ENCODE data around the gene SPR.

The SPR gene

DNA sequence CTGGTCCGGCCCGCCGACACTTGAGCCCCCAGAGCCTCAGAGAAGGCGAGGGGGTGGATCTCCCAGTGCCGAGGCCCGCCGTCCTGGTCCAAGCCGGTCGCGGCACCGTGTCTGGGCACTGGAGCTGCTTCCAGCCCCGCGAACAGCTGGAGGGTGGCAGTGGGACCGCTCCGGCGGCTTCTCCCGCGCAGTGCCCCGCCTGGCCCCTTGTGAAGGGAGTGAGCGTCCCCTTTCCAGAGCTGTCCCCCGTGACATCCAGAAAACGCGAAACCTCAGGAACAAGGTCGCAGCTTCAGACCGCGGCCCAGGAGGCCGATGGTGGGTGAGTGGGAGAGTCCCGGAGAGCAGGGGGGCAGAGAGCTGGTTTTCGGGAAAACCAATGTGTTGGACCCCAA is 29.5 kb downstream of the SPR start:
- DNase-seq: no peak

DNA sequence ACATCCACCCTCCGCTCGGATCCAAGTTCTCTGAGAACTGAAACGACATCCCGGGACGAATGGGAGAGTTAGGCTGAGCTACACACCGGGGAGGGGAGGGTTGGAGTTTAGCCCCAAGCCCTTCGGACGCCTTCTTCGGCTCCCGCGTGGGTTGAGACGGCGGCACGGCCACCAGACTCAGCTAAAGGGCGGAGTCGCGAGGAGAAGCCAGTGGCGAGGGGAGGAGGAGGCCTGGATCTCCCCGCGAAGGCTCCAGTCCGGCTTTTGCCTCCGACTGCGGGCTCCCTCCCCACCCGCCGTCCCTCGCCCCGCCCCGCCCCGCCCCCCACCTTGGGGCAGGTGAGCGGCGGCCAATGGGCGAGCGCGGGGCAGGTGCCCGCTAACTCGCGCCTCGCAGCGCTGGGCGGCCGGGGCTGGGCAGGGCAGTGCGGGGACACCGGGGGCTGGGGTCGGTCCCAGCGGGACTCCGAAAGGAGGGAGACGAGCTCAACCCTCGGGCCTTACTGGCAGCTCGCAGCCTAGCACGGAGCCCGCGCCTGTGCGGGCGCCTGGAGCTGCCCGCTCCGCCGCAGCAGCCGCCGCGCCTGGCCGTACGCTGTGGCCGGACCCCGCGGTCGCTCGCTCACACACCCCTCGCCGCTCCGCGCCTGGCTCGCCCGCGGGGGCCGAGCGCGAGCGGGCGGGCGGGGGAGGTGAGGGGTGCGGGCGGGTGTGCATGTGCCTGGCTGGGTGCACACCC is 30.1 kb downstream of the SPR start, which contains the start of gene EMX1:
TSS of gene EMX1 (plus strand) at position 382 of the 739 bp plus-strand sequence. CDS start at position 716, 334 bp downstream.
- peak; percentile 14 for DNase-seq

DNA sequence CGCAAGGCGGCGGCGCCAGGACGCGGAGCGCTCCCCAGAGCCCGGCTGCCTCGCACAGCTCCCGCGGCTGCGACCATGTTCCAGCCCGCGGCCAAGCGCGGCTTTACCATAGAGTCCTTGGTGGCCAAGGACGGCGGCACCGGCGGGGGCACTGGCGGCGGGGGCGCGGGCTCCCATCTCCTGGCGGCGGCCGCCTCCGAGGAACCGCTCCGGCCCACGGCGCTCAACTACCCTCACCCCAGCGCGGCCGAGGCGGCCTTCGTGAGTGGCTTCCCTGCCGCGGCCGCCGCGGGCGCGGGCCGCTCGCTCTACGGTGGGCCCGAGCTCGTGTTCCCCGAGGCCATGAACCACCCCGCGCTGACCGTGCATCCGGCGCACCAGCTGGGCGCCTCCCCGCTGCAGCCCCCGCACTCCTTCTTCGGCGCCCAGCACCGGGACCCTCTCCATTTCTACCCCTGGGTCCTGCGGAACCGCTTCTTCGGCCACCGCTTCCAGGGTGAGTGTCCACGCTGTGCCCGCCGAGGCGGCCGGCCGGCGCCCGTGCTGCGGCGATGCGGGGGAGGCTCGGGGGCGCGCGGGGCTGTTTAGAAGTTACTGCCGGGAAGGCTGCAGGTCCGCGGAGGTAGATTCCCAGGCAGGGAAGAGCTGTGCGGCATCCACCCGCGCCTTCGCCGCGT is 30.8 kb downstream of the SPR start:
- DNase-seq: no peak

DNA sequence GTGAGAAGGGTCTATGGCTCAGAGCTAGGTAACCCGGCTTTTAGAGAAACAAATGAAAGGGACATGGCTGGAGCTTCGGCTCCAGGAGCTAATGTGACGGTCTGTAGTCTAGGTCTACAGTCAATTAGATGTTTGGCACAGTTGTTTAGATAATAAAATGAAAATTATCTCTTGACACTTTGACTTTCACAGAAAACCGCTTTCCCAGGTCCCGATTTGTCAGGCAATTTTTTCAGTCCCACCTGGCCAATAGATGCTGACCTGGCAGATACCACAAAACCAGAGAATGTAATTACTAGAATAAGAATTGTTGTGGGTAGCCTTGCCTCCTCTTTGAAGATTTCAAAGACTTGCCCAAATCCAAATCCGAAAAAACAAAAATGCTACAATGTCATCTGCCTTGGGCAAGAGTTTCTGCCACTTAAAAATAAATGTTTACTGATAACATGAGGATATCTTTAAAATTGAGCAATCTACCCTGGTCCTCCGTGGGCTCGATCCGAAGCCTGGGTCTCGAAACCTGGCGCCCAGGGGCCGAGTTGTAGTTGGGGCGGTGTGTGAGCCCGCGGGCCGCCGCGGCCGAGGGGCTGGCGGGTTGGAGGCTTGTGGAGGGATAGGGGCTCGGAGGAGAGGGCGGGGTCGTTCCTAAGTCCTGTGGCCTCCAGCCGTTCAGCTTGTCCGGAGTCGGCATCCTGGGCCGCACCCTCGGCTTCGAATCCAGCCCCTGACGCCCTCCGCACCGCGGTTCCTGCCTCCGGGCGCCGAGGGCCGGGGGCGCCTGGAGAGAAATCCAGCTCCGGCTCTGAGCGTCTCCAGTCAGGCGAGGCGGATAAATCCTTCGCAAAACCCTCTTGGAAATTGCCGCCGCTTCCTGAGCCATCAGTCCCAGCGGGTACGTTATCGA is 32.5 kb downstream of the SPR start:
- DNase-seq: no peak

DNA sequence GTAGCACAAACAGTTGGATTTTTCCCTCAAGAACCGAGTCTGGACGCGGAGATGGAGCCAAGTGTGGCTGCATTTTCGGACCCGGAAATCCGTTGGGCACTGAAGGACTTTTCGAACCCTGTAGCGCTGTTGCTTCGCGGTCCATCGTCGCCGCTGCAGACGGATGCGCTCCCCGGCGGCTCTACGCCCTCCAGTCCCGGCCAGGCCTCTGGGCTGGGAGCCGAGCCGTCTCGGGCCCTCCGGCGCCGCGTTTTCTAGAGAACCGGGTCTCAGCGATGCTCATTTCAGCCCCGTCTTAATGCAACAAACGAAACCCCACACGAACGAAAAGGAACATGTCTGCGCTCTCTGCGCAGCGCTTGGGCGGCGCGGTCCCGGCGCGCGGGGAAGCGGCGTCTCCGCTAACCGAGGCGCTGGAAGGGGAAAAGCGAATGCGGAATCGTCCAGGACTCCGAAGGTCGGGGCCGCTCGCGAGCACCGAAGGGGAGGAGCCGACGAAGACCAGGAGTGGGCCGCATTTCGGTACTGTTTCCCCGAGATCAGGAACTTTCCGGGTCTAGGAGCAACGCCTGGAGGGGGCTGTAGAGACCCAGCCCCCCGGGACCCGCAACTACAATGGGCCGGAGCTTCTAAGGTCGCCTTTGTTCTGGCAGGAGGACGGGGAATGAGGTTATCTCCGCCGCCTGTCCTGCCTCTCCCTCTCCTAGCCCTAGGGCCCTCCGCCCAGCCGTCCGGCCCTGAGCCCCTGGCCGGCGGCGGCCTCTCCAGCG is 33.3 kb downstream of the SPR start:
- no peak for DNase-seq

DNA sequence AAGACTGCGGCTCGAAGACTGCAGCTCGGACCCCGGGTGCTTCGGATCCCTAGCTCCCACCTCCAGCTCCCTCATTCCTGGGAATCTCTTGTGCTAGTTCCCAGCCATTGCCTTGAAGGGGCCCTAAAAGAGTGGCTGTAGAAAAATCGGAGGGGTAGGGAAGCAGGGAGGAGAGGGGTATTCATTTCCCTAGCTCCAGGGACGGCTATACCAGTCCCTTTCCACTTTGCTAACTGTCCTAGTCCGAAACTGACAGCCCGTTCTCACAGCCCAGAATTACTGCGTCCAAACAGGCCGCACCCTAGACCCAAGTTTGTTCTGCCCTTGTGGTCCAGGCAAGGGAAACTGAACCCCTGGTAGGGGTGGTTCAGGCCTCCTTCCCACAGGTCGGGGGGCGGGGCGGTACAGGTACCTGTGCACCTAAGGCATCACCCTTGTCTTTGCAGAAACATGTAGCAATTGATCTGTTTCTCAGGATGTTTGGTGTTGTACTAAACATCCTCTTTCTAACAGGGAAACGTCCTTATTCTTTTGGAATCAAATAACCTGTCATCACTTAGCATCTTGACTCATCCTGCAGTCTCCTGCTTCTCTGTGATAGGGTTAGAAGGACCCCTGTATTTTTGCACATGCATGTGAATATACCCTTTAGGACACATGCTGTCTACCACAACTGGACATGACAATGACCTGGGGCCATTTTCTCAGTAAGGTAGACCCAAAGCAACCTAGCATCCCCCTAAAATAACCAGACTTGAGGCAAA is 34.1 kb downstream of the SPR start:
- no peak for DNase-seq

DNA sequence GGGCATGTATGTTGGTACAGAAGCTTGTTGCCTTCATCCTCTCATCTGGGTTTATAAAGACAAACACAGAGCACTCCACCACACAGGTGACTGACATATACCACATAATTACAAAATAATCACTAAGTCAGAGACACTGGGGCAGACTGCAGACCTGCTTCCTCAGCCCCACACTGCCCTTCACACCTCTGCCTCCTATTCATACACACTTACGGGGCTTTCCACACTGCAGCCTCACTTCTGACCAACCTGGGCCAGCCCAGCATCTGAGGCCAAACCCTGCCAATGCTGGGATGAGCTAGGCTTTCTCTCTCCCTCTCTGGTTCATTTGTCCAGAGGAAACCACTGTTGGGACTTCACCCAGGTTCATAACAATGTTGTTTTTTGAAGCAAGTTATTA is 34.6 kb downstream of the SPR start:
- DNase-seq: no peak

DNA sequence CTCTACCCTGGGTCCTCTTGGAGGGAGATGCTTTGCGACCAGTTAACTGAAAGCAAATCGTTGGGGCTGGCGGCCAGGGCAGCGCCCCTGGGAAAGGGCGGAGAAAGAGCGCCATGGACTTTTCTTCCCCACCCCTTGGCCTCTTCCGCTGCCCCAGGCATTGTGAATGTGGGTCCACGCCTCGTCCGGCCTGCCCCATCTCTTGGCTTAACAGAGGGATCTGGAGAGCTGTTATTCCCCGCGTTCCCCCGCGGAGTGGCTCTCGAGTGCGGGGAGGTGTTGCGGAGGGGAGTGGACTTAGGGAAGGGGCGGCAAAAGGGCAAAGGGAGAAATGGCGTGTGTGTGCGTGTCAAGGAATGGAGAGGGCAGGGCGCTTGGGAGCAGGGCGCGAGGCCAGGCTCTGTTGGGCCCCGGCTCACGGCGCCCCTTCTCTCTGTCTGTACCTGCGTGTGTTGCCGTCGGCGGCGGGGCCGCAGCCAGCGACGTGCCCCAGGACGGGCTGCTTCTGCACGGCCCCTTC is 36.7 kb downstream of the SPR start:
- DNase-seq: no peak

DNA sequence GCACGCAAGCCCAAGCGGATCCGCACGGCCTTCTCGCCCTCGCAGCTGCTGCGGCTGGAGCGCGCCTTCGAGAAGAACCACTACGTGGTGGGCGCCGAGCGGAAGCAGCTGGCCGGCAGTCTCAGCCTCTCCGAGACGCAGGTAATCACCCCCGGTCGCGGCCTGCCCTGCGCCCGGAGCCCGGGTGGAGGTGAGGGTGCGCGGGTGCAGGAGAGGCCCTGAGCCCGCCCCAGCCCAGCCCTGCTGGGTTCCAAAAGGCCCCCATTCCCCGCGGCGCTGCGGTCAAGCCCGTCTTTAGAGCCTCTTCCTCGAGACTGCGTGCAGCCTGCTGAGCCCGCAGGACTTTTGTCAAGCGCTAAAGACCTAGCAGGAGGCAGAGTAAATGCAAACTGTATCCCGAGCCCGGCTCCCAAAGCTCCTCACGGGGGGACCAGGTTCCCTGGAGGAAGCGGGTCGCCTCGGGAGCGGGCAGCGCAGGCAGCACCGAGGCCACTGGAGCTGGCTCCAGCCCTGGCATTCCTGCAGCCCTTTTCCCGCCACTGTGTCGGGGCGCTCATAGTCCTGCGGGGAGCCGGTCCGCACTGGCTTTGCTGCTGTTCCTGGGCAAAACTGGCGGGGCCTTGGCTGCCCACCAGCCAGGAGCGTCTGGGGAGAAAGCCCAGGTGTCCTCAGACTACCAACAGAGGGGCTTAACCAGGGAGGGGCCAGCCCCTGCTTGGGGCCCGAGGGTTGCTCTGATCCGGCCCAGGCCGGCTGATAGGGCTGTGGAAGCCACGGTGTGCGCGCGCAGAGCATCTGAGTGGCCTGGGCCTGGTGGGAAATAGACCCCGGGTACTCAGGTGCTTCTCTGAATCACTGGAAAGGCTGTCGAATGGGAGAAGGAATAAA is 37.4 kb downstream of the SPR start:
- DNase-seq: no peak

DNA sequence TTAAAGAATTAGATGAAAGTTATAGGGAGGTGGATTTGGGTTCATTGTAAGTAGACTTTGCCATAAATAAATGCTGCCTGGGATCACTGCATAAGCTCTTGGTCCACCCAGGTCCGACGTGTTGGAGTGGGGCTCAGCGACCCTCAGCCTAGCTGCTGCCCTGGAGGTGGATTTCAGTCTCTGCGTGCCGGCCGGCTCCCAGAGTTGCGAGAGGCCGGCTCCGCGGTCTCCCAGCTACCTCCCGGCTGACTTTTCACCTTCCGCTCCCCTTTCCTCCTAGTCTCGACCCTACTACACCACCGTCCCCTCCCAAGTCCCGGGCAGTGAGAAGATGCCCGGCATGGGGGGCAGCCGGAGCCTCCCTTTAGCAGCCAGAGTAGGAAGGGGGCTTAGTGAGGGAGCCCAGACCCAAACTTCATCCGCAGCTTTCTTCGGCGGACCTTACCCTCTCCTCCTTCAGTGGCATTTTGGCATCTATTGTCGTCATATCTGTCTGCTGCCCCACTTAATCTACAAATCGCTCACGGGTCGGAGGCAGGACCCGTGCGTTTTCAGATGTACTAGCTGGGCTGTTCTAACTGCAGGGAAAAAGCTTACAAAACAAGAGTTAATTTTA is 38.2 kb downstream of the SPR start:
- no peak for DNase-seq

DNA sequence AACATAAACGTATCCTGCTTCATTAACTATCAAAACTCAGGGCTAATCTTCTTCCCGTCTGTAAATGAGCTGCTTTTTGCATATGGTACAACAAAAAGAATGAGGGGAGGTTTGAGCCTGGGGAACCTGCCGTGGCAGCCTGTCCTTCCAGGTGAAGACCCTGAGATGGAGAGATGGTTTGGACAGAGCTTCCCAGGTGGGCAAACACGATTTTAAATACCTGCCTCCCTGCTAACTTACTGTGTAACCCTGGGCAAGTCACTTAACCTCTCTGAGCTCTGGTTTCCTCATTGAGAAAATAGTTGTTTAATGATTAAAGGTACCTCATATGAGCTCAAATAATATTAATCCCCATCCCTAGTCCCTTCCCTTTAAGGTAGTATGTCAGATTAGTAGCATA is 39.2 kb downstream of the SPR start:
- DNase-seq: no peak

DNA sequence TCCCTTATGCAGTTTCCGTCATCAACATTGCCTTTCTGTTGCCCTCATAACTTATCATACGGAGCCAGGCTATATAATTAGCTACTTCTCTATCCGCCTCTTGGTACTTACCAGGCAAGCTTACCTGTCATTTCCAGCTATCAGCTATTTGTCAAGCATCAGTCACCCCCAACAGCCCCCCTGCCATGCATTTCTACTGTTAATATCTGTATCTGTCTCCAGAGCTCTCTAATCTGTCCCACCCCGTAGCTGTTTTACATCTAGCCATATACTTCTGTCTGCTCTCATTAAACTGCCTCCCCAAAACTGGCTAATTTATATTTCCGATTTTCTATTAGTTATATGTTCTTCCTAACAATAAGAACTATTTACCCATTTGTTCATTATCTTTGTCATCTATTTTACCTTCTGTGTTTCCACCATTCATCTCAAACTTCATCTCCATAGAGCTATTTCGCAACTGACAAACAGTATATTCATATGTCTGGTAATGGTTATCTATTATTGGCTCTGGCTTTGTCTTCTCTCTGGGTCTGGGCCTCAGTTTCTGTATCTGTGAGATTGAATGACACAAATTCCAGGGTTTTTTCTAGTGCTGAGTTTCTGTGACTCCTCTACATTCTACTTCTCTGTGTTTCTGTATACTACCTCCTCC is 39.7 kb downstream of the SPR start:
- DNase-seq: no peak

DNA sequence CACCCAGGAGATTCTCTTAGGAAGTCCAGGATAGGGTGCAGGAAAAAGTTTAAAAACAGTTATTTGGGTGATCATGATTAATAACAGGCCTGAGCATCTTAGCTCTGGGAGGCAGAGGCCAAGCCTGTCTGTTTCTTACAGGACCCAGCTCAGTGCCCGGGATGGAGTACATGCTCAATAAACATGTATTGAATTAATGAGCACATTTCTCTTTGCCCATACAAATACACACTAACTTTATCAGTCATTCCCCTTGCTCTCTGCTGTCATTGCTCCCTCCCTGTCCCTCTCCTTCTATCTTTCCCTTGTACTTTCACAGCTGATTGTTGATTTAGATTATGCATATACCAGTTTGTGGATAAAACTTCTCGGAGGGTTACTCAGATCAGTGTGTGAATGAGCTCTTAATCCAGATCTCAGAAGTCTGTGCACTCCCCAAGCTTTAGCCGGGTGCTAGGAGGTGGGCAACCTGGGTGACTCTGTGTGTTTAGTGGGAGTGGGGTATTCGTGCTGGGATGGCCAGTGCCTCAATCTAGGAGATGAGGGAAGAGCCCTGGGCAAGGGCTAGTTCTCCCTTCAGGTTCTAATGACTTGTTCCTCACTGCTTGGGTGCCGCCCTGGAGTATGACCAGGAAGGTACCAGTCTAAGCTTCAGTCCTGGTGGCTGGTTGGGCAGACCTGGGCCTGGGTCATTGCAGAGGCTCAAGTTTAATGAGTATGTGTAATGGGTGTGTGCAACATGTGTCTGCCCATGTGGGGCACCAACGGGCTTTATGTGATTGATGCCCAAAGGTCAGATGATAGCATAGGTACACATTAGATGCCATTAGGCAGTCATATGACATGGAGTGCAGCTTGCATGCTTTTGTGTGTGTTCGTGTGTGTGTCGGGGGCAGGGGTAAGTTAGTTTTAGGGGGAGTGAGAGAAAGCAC is 40.7 kb downstream of the SPR start:
- DNase-seq: no peak

DNA sequence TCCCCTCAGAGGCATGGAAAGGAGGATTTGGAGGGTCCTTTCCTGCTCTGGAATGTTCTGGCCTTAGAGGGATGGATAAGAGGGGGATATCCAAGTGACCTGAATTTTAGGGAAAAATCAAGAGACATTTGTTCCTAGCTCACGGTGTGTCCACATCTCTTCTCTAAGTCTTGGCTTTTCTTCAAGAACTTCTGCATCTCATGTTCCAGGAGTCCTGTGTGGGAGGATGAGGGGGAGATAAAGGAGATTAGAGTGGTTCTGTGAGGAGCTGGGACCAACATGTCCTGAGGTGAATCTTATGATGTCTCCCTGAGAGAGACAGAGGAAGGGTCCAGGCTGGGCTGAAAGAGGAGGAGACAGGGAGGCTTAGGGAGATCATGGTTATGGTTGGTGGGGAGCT is 41.8 kb downstream of the SPR start:
- DNase-seq: no peak

DNA sequence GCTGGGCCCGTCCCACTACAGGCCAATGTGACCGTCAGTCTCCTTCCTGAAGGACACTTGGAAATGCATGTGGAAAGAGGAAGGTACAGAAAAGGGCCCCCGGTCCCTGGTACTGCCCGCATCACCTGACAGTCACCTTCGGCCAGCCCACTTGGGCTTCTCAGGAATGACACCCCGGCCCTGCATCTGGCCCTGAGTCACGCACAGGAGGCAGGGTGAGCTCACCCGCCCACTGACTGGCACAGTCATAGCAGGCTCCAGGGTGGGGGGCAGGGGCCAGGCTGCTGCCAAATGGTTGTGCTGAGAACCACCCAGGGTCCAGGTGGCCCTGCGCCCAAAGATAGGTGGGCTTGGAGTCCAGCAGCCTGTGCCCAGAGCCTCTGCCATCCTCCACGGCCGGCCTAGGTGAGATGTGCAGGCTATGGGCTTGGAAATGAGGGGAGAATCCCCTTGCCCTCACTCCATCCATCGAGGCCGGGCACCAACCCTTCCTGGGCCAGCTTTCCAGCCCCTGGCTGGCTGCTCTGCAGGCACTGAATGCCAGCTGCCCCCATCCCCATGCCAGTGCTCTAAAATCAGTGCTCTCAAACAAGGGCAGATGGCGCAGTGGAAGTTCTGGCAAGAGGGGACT is 44.2 kb downstream of the SPR start:
- no peak for DNase-seq

DNA sequence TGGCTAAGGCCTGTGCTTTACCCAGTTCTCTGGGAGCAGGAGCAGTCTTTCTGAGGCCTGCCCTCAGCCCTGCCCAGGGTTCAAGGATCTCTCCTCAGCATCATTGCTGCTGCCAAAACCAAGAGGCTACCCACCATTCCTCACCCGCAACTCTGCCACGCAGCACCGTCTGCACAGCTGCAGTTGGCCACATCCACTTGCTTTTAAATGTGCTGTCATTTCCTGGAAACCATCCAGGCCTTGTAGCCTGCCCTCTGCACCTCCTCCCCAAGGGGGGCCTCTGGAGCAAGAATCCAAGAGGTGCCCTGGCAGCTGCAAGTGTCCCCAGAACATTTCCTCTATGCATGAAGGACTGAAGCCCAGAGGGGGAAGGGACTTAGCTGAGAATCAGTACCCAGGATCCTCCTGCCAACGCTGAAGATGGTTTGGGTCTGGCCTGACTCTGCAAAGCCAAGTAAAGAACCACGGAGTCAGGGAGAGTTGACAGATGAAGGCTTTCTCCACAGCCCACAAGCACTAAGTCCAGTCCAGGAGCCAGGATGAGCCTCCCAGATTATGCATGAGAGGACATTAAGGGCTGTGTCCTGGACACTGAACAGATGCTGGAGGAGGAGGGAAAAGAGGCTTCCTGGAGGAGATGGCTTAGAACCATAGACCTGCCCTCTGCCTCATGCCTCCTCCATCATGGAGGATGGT is 45.0 kb downstream of the SPR start:
- DNase-seq: no peak

DNA sequence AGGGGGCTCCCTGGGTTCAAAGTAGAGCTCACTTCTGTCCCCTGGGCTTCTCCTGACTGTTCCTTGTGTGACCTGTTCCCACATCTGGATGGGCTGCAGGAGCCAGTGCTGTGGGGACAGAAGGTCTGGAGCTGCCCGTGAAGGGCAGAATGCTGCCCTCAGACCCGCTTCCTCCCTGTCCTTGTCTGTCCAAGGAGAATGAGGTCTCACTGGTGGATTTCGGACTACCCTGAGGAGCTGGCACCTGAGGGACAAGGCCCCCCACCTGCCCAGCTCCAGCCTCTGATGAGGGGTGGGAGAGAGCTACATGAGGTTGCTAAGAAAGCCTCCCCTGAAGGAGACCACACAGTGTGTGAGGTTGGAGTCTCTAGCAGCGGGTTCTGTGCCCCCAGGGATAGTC is 45.6 kb downstream of the SPR start:
- DNase-seq: no peak

Measured in CD4-positive, alpha-beta T cell treated with Interleukin-4 for 4 hours (primary cell).